SK-N-SH (cell line): Measurements from ENCODE around the gene IDH2. TPM values are rescaled to one million over a fixed set of nuclear protein-coding genes. Genes with fewer than 3 reads are reported as not detected.

Experiments used
- CTCF ChIA-PET: fragments of 300-600, 350-600 bp; formaldehyde crosslinking; extraction: SDS; loops from one replicate; lab custom pipeline; 2021; lab: Yijun Ruan, JAX
- POLR2A ChIA-PET: fragments of 350-600 bp; sonication (Branson Sonifier 250); formaldehyde crosslinking; extraction: SDS; loops from one replicate; lab custom pipeline; 2020; ENCODE audit warnings: antibody characterized with exemption, inconsistent platforms; lab: Yijun Ruan, JAX
- DNase-seq: peaks from one replicate; pipeline ENCODE4 v3.0.0; 2012
- H2AFZ ChIP-seq: fragments of 200-600 bp; sonication (generic); 2 replicates; pipeline ENCODE4 v1.8.1; 2016; ENCODE audit warnings: antibody characterized with exemption, mild to moderate bottlenecking, low read depth
- H3F3A ChIP-seq: fragments of 200-600 bp; sonication (generic); replicated peaks from 2 replicates; pipeline ENCODE3; 2016; ENCODE audit warnings: antibody characterized with exemption, mild to moderate bottlenecking; ENCODE audit not compliant: insufficient read depth
- H3K27ac ChIP-seq, 2 experiments: fragments of 200-500 bp in 1 of 2; fragments of 200-600 bp in 1 of 2; sonication (Bioruptor generic) in 1 of 2; sonication (generic), shearing (Covaris generic) in 1 of 2; 2 replicates each; pipeline versions ENCODE4 v1.5.1 to v1.6.1; 2014 to 2016; ENCODE audit warnings: low read depth in 2 of 2, inconsistent platforms in 1 of 2, low read length in 1 of 2, mild to moderate bottlenecking in 1 of 2, mixed read lengths in 1 of 2
- H3K27me3 ChIP-seq: fragments of 200-600 bp; sonication (generic), shearing (Covaris generic); 2 replicates; pipeline ENCODE4 v1.6.1; 2016; ENCODE audit warnings: mixed run types; ENCODE audit not compliant: insufficient read depth
- H3K36me3 ChIP-seq, 2 experiments: fragments of 200-500 bp in 1 of 2; fragments of 200-600 bp in 1 of 2; sonication (Bioruptor generic) in 1 of 2; sonication (generic) in 1 of 2; replicated peaks in 1 of 2; 2 replicates each; pipeline versions ENCODE3 to v1.5.1; 2014 to 2016; ENCODE audit warnings: low read length in 1 of 2, mild to moderate bottlenecking in 1 of 2; ENCODE audit not compliant: insufficient read depth in 2 of 2, control insufficient read depth in 1 of 2
- H3K4me1 ChIP-seq, 2 experiments: fragments of 200-500 bp in 1 of 2; fragments of 200-600 bp in 1 of 2; sonication (Bioruptor generic) in 1 of 2; sonication (generic), shearing (Covaris generic) in 1 of 2; 2 replicates each; pipeline versions ENCODE4 v1.5.1 to v1.6.1; 2014 to 2016; ENCODE audit warnings: low read depth in 1 of 2, low read length in 1 of 2, mixed run types in 1 of 2; ENCODE audit not compliant: insufficient read depth in 2 of 2, control insufficient read depth in 1 of 2
- H3K4me2 ChIP-seq: fragments of 200-600 bp; sonication (generic), shearing (Covaris generic); 2 replicates; pipeline ENCODE4 v1.6.1; 2017; ENCODE audit warnings: mixed run types
- H3K4me3 ChIP-seq, 2 experiments: fragments of 200-500 bp in 1 of 2; fragments of 200-600 bp in 1 of 2; sonication (Bioruptor generic) in 1 of 2; sonication (generic), shearing (Covaris generic) in 1 of 2; 2 replicates each; pipeline versions ENCODE4 v1.5.1 to v1.8.1; 2014 to 2016; ENCODE audit warnings: low read depth in 2 of 2, inconsistent platforms in 1 of 2, low read length in 1 of 2, mild to moderate bottlenecking in 1 of 2, mixed read lengths in 1 of 2, moderate library complexity in 1 of 2
- H3K79me2 ChIP-seq: fragments of 200-600 bp; sonication (generic); 2 replicates; pipeline ENCODE4 v1.8.1; 2017; ENCODE audit warnings: mild to moderate bottlenecking; ENCODE audit not compliant: insufficient read depth
- H3K9ac ChIP-seq: fragments of 200-600 bp; sonication (generic); 2 replicates; pipeline ENCODE4 v1.6.1; 2017; ENCODE audit warnings: mixed run types
- H3K9me2 ChIP-seq: fragments of 200-600 bp; sonication (generic); 2 replicates; pipeline ENCODE4 v1.6.1; 2017; ENCODE audit warnings: mixed run types
- H3K9me3 ChIP-seq: fragments of 200-600 bp; sonication (generic); 2 replicates; pipeline ENCODE4 v1.6.1; 2017; ENCODE audit warnings: mixed run types, mild to moderate bottlenecking, moderate library complexity
- H4K20me1 ChIP-seq: fragments of 200-600 bp; sonication (generic); 2 replicates; pipeline ENCODE4 v1.6.1; 2017; ENCODE audit warnings: mild to moderate bottlenecking, mixed run types; ENCODE audit not compliant: insufficient read depth
- CHD2 ChIP-seq: fragments of 150-350 bp; IDR thresholded peaks from 2 replicates; pipeline ENCODE4 v1.6.1; 2018; ENCODE audit warnings: low read length; ENCODE audit not compliant: partially characterized antibody
- ELF1 ChIP-seq: IDR thresholded peaks from 2 replicates; pipeline ENCODE4 v1.4.0; 2012
- EZH2phosphoT487 ChIP-seq: fragments of 200-600 bp; sonication (generic); IDR thresholded peaks from 2 replicates; pipeline ENCODE4 v1.6.1; 2017; ENCODE audit warnings: low read depth, mixed run types, mild to moderate bottlenecking, antibody characterized with exemption, moderate library complexity, borderline replicate concordance
- FOSL2 ChIP-seq: IDR thresholded peaks from 2 replicates; pipeline ENCODE4 v1.4.0; 2012; ENCODE audit warnings: low read depth, mild to moderate bottlenecking, moderate library complexity, borderline replicate concordance
- FOXJ3 ChIP-seq: sonication (generic); formaldehyde crosslinking; IDR thresholded peaks from 2 replicates; pipeline ENCODE4 v1.5.1; 2020; ENCODE audit warnings: mild to moderate bottlenecking, missing genetic modification reagents
- FOXM1 ChIP-seq: IDR thresholded peaks from 2 replicates; pipeline ENCODE4 v1.4.0; 2012; ENCODE audit warnings: low read depth, mild to moderate bottlenecking
- GABPA ChIP-seq: IDR thresholded peaks from 2 replicates; pipeline ENCODE4 v1.4.0; 2012; ENCODE audit warnings: low read depth, mild to moderate bottlenecking
- GATA2 ChIP-seq: sonication (generic); formaldehyde crosslinking; IDR thresholded peaks from 2 replicates; pipeline ENCODE4 v1.5.0; 2020; ENCODE audit warnings: mild to moderate bottlenecking, missing genetic modification reagents
- IRF3 ChIP-seq: fragments of 150-350 bp; IDR thresholded peaks from 2 replicates; pipeline ENCODE4 v1.6.1; 2016; ENCODE audit warnings: mild to moderate bottlenecking, low read depth, low read length
- MAX ChIP-seq: IDR thresholded peaks from 2 replicates; pipeline ENCODE4 v1.4.0; 2012; ENCODE audit warnings: low read depth
- MEF2A ChIP-seq: IDR thresholded peaks from 2 replicates; pipeline ENCODE4 v1.4.0; 2012; ENCODE audit warnings: low read depth, borderline replicate concordance
- NFIC ChIP-seq: IDR thresholded peaks from 2 replicates; pipeline ENCODE4 v1.4.0; 2012; ENCODE audit warnings: borderline replicate concordance
- NRF1 ChIP-seq: IDR thresholded peaks from 2 replicates; pipeline ENCODE4 v1.6.1; 2012; ENCODE audit warnings: low read depth, mild to moderate bottlenecking, low read length
- POLR2AphosphoS5 ChIP-seq: IDR thresholded peaks from 2 replicates; pipeline ENCODE4 v1.6.1; 2012; ENCODE audit warnings: low read depth, low read length
- SIN3A ChIP-seq: IDR thresholded peaks from 2 replicates; pipeline ENCODE4 v1.6.1; 2012; ENCODE audit warnings: low read depth, mild to moderate bottlenecking, low read length, moderate library complexity, borderline replicate concordance
- SMC3 ChIP-seq: IDR thresholded peaks from 2 replicates; pipeline ENCODE4 v1.6.1; 2012; ENCODE audit warnings: low read depth, low read length, improper control_type of control experiment
- TCF12 ChIP-seq: IDR thresholded peaks from 2 replicates; pipeline ENCODE4 v1.4.0; 2012
- USF2 ChIP-seq: fragments of 150-350 bp; IDR thresholded peaks from 2 replicates; pipeline ENCODE4 v1.6.1; 2017; ENCODE audit warnings: antibody characterized with exemption, low read length, low read depth, borderline replicate concordance
- ZBTB33 ChIP-seq: IDR thresholded peaks from 2 replicates; pipeline ENCODE4 v1.4.0; 2012; ENCODE audit warnings: low read depth, borderline replicate concordance
- WGBS: methylation state at CpG from one replicate; pipeline ENCODE4 v1.1.6; 2017; ENCODE audit warnings: low lambda C conversion rate; 5-methylcytosine and 5-hydroxymethylcytosine counted together
- polyA plus RNA-seq, 3 experiments: library from polyadenylated mRNA; depleted of rRNA; stranded (reverse); fragments of >200 nt; gene quantifications; 2 replicates each; pipeline ENCODE4 v1.2.3, GENCODE V29; 2012

Gene IDH2
- polyA plus RNA-seq, 1 of the 3 experiments (the other 2 are of a cell fraction): 25.2 TPM

GRCh38 chr15:90044191-90044590 is 58.1 kb downstream of the IDH2 start:
- H3K36me3 ChIP-seq: no peaks in the 10 kb centered on the region
- no peaks in the 10 kb centered on the region for H3K9me3 ChIP-seq
- H3K27ac ChIP-seq: no peak overlapping the region
- H3K79me2 ChIP-seq: no peaks in the 10 kb centered on the region
- no peak overlapping the region for H3K4me2 ChIP-seq
- no peaks in the 10 kb centered on the region for H3K27me3 ChIP-seq
- POLR2A ChIA-PET: no interaction called here
- no peak for DNase-seq
- 95% methylated on average over 14 of the region's 14 CpGs for WGBS
- no peaks in the 10 kb centered on the region for H3F3A ChIP-seq
- CTCF ChIA-PET: no interaction called here
- H4K20me1 ChIP-seq: no peaks in the 10 kb centered on the region
- no peak overlapping the region for H3K4me3 ChIP-seq
- H3K9ac ChIP-seq: no peak overlapping the region
- TF ChIP-seq USF2: no peak
- no peak for TF ChIP-seq SIN3A
- peaks cover 0 to 12% of the 10 kb centered on the region in 2 experiments; a peak in 1 of 4 replicates for H3K4me1 ChIP-seq
- H2AFZ ChIP-seq: no peak overlapping the region
- no peaks in the 10 kb centered on the region for H3K9me2 ChIP-seq

- Histone ChIP-seq H3K4me3 (no peak overlapping the region), H3K79me2 (no peaks in the 10 kb centered on the region), H3K27me3 (no peaks in the 10 kb centered on the region), H3K36me3 (no peaks in the 10 kb centered on the region), H4K20me1 (no peaks in the 10 kb centered on the region), H3K27ac (no peak overlapping the region), H3K4me1 (peaks cover 0 to 11% of the 10 kb centered on the region in 2 experiments; a peak in 1 of 4 replicates), H3K9me3 (no peaks in the 10 kb centered on the region), H2AFZ (no peak overlapping the region), H3K9me2 (no peaks in the 10 kb centered on the region), H3F3A (no peaks in the 10 kb centered on the region), H3K9ac (no peak overlapping the region), H3K4me2 (no peak overlapping the region)
- TF ChIP-seq FOXM1 (no peak), CHD2 (no peak), TCF12 (no peak), SMC3 (no peak), MEF2A (no peak), FOXJ3 (CRISPR knock-in tag) (no peak), NRF1 (no peak), FOSL2 (no peak), GABPA (no peak), POLR2AphosphoS5 (no peak), SIN3A (no peak), MAX (no peak), ELF1 (no peak), ZBTB33 (no peak), GATA2 (CRISPR knock-in tag) (no peak), EZH2phosphoT487 (no peak), IRF3 (no peak), NFIC (no peak)
- DNase-seq: no peak
- WGBS: 92% methylated on average over 5 of the region's 5 CpGs
- ChIA-PET CTCF (no interaction called here), POLR2A (no interaction called here)
These were observed 58.7 kb downstream of the IDH2 start for GRCh38 chr15:90043530-90044010.
